ENCODE data around the gene NRXN2.

NRXN2 gene

DNA sequence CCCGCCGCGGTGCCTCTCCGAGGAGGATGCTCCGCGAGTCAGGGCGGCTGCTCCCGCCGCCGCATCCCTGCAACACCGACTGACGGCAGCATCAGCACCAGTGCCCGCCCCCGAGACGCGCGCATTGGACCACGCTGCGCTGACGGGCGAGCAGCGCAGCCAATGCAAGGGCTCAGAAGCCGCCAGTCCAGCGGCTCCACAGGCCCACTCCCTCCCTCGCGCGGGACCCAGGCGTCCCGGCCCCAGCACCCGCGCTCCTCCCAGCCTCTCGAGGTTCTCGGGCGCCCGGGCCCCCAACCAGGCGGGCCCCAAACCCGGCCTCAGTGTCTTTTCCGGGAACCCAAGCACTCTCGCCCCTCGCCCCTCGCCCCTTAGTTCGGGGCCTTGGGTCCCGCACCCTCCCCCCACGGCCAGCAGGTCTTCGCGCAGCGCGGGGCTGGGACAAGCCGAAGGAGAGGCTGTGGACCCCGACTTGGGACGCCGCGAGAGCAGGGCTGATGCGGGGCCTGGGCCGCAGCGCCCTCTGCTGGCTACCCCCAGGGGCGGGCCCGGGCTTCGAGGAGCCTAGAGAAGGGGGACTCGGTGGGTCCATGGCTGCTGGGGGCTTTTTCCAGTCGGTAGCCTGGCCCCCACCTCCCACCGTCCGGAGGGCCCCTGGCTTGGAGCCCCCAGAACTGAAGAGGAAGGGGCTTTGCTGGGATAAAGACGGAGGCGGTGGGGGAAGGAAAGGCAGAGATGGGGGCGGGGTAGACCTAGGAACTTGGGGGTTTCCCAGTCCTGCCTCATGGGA lies at the start of gene NRXN2:
TSS of gene NRXN2 (minus strand) at position 81 of the 790 bp plus-strand sequence. CDS start 9,498 bp downstream, outside the sequence.
- no peak for DNase-seq

- no peak for DNase-seq
Measured at GRCh38 chr11:64772303-64773018, 49.5 kb upstream of the NRXN2 start.

- no peak for DNase-seq
Measured at GRCh38 chr11:64771861-64772260, 48.9 kb upstream of the NRXN2 start.

DNA sequence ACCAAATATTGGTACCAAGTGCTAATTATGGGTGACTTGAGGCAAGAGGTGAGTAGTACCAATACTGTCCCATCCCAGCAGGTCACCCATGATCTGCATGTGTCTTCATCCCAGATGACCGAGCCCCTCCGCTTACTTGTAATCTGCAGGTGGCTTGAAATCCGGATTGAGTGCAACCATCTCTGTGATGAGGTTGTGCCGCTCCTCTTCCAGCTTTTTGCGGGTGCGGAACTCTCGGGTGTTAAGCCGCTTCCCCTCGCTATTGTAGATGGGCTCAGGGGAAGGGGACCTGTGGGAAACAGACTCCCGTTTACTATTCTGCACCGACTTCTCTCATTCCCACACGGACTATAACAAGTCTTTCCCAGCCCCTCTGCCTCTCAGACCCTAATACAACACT lies 47.1 kb upstream of the NRXN2 start:
- no peak for DNase-seq

GRCh38 chr11:64769283-64769682 lies 46.3 kb upstream of the NRXN2 start:
- no peak for DNase-seq

DNA sequence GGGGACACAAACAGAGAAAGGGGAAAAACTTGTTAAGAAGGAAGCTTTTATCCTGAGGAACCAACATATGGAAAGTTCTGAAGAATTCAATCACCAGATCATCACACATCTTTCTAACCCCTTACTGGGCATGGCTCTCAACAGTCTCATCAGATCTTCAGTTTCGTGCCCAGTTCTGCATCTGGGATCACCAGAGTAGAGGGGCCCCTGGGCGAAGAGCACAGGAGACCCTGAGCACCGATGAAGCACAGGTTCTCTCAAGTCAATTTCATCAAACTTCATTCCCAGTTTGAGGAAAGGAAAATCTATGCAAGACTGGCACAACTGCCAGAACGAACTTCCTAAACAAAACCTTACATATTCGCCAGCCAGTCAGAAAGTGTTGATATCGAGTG lies 45.3 kb upstream of the NRXN2 start:
- no peak for DNase-seq

DNA sequence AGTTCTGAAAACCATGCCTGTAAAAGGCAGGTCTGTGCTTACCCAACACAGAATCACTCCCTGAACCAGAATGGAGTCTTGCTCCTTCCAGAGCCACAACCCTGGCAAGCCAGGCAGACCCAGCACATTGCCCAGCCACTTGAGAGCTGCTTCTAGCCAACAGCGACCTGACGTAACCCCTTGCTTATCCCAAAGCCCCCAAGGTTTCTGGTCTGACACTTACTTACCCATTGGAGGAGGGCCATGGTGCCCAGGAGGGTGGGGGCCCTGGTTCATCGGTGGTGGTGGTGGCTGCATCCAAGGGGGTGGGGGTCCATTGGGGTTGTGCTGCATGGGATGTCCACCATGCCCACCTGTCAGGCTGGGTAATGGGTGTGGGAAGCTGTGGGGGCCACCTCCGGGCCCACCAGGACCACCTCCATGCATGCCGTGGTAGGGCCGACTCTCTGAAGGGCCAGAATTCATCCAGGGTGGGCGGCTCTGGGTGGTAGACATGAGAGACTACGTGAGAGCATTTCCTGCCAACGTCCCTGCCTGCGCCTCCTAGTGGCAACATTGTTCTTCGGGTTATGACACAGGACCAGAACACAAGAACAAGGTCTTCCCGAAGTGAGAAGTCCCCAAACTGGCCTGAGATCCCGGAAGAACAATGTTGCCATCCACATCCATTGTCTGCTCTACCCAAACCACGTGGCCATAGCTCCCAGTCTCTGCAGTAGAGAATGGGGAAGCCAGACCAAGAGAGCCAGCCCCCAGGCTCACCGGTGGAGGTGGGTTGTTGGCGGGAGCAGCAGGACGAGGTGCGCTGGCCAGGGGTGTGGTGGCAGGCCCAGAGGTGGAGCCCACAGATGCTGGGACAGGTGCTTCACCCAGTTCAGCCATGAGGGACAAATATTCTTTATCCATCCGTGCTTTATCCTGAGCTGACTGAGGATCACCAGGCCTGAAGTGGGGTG lies 44.6 kb upstream of the NRXN2 start:
- no peak for DNase-seq

DNA sequence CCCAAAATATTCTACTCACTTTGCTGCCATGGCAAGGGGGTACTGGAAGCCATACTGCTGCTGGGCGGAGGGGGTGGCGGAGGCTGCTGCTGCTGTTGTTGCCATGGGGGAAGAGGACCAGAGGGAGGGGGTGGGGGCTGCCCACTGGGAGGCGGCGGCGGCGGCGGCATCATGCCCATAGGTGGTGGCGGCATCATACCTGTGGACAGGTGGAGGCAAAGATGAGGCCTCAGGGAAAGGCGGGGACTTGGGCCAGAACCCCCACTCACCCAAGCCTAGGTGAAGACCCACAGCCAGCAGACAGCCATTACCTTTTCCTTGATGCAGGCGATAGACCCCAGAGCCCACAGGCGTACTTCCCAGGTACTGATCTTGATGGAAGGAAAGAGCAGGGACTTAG lies 43.9 kb upstream of the NRXN2 start:
- DNase-seq = no peak

- no peak for DNase-seq
Measured at GRCh38 chr11:64765851-64766665, 43.1 kb upstream of the NRXN2 start.

DNA sequence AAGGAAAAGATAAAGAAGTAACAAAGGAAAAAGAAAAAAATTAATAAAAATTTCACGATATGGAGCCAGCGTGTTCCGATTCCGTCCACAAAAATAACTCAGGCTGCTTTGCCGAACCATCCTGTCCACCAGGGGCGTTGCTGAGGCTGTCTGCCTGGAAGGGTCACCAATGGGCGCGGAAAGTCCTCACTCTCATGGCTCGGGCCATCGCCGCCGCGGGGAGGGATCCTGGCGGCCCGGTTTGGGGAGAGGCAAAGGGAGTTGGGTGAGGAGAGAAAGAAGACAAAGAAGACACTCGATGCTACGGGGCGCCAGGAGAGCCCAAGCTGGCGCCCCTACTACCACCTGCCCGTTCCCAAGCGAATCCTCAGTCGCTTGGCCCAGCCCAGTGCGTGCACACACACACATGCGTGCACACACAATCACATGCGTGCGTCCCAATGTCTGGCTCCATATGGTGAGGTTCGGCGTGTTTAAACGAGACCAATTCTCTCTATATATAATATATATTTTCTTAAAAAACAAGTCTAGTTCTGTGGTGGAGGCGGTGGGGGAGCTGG lies 42.4 kb upstream of the NRXN2 start:
- no peak for DNase-seq

GRCh38 chr11:64764753-64765152 lies 41.8 kb upstream of the NRXN2 start:
- no peak for DNase-seq

DNA sequence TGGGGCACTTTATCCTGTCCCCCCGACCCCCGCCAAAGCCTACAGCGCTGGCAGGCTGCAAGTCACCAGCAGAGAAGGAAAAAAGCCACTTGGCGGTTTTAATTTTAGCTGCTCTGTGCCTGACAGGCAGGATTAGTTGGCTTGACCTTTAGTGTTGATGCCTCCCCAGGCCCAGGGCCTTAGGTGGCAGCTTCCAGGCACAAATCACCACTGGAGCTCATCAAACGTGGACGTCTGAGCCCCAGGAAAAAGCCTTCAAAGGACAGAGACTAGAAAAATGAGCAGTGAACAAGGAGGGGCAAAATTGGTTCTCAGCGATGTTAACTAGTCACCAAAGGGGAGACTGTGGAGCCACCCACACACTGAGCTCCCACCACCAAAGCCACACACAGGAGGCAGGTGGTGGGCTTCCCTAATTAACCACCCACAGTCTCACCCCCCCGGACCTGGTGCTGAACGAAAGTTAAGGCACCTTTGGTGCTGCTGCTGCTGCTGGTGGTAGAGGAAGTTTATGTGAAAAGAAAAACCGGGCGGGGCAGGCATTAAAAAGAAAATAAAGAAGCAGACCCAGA lies 41.1 kb upstream of the NRXN2 start:
- no peak for DNase-seq

GRCh38 chr11:64763526-64764039 lies 40.6 kb upstream of the NRXN2 start:
- DNase-seq = no peak

- no peak for DNase-seq
Measured at GRCh38 chr11:64762674-64763525, 39.9 kb upstream of the NRXN2 start.

- no peak for DNase-seq
Measured at GRCh38 chr11:64762277-64762673, 39.3 kb upstream of the NRXN2 start.

GRCh38 chr11:64760759-64761420 lies 37.9 kb upstream of the NRXN2 start:
- no peak for DNase-seq

- DNase-seq = no peak
Measured at GRCh38 chr11:64759722-64760719, 37.0 kb upstream of the NRXN2 start, which contains the start of gene PYGM. Gene PYGM (minus strand): TSS chr11:64759974. CDS start chr11:64759898, 76 bp downstream.

DNA sequence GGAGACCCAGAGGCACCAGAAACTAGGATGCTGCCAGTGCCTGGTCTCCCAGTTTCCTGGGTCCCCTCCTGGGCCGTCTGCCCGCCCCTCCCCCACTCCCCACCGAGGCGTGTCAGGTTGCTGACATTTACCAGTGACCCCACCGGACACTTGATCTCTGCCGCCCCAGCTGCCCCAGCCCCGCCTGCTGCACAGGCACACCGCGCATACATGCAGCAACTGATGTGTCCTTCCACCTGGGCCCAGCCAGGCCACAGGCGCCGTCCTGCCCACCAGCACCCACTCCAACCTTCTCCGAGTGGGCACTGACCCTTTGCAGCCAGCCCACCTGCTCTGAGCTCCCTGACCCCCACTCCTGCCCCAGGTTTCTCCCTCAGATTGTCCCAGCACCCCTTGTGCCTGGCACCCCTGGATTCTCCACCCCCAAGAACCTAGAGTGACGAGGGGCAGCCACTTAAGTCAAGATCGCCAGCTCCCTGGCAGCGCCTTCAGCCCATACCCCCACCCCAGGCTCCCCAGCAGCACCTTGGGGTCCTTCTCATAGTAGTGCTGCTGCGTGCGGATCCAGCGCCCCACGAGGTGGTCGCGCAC lies 36.2 kb upstream of the NRXN2 start:
- no peak for DNase-seq
